ENCODE results near the gene KCNH1. TPM values are rescaled to one million over a fixed set of nuclear protein-coding genes. Genes with fewer than 3 reads are reported as not detected.
A peak's percentile ranks its signal among the peaks of the same experiment; 100 is the strongest.

KCNH1 gene
- polyA plus RNA-seq, 2 of the 4 experiments (the other 2 are of a cell fraction) = 5.1 to 7.9 TPM

DNA sequence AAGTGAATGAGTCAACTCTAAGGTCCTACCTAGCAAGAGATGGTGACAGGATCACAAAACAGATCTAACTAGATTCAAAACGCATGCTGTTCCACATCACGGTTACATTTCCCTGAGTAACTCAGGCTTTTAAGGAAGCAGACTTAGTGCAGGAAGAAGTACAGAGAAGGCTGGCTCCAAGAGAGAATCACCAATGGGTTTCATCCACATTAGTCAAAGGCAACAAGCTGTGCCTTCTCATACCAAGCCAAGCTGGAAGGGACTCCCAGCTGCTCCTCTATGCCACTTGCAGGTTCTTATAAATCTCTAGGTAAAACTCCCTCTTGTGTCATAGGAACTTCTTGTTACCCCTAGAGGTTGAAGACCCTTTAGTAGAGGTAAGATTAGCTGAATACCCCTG is 109.0 kb downstream of the KCNH1 start:
- 0 out of 6 replicates have a peak, but pooled peaks of 1 of the 2 experiments have one; percentile 29 for ATAC-seq
- Histone ChIP-seq H3K9me3 (no peaks in the 10 kb centered on the region), H3K4me2 (no peak overlapping the region), H3K27ac (no peak overlapping the region), H3K4me3 (no peak overlapping the region), H3K4me1 (peaks cover 8% of the 10 kb centered on the region; the same call in 2 of the 3 replicates)
- POLR2A ChIA-PET = no interaction called here
- TF ChIP-seq HOXB13 (CRISPR knock-in tag; IDR thresholded peaks at IDR 0.05; ENCODE audit: low read depth) = no peak
- TF ChIP-seq NPAS2 (CRISPR knock-in tag; IDR thresholded peaks at IDR 0.05; ENCODE audit: borderline replicate concordance) = no peak
- CTCF ChIA-PET = interaction anchor here (0.9 kb wide), 1 partner anchor 109 kb away, joined by 4 read pairs; the partner anchor contains the start of gene KCNH1
- no peak for FAIRE-seq
- WGBS (ENCODE audit: missing lambda C conversion rate) = 80% methylated on average over 2 of the region's 2 CpGs
- DNase-seq (ENCODE audit: low read depth in 1 of 2, low spot score in 1 of 2) = no peak

DNA sequence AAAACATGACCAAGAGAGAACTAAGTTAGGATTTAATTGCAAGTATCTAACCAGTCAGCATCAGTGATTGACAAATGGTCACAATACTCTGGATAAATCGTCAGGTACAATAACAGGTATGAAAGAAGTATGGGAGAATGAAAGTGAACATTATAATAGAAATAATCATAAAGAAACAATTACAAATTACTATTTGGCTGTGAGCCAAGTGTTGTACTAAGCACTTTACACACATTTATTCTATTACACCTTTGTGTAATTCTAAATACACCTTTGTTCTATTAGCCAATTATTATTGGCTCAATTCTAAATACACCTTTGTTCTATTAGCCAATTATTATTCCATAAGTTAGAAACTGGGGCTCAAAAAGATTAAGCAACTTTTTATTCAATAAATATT is 114.7 kb downstream of the KCNH1 start:
- WGBS (ENCODE audit: missing lambda C conversion rate) = 3% methylated on average over 1 of the region's 1 CpG
- H3K4me3 ChIP-seq = no peak overlapping the region
- ChIA-PET CTCF (no interaction called here), POLR2A (no interaction called here)
- FAIRE-seq (no peak), DNase-seq (ENCODE audit: low read depth in 1 of 2, low spot score in 1 of 2) (no peak), ATAC-seq (no peak)
- TF ChIP-seq RARB (CRISPR knock-in tag; IDR thresholded peaks at IDR 0.05) (no peak), USF2 (IDR thresholded peaks at IDR 0.05) (no peak), ZNF302 (CRISPR knock-in tag; IDR thresholded peaks at IDR 0.05) (no peak), ZFP36 (IDR thresholded peaks at IDR 0.05; ENCODE audit: borderline replicate concordance, partially characterized antibody) (no peak), CBX8 (IDR thresholded peaks at IDR 0.05) (no peak), PHF8 (IDR thresholded peaks at IDR 0.05; ENCODE audit: borderline replicate concordance, low read depth) (no peak), HDAC2 (IDR thresholded peaks at IDR 0.05) (no peak), KDM1A (IDR thresholded peaks at IDR 0.05; ENCODE audit: low read depth) (no peak), HMGXB4 (CRISPR knock-in tag; IDR thresholded peaks at IDR 0.05; ENCODE audit: borderline replicate concordance) (no peak), TP53 (CRISPR knock-in tag; IDR thresholded peaks at IDR 0.05) (no peak), EHMT2 (IDR thresholded peaks at IDR 0.05; ENCODE audit: low read depth) (no peak), JUNB (IDR thresholded peaks at IDR 0.05) (no peak), RAD21 (conservative IDR thresholded peaks at IDR 0.05 in 1 of 2, IDR thresholded peaks at IDR 0.05 in 1 of 2) (no peak), MAFK (IDR thresholded peaks at IDR 0.05; ENCODE audit: partially characterized antibody) (no peak), RCOR1 (IDR thresholded peaks at IDR 0.05; ENCODE audit: low read depth, low read length) (no peak), JUN (IDR thresholded peaks at IDR 0.05) (no peak)
- H3K4me2 ChIP-seq = no peak overlapping the region
- H3K4me1 ChIP-seq = peaks cover 8% of the 10 kb centered on the region; the same call in 2 of the 3 replicates
- H3K9me3 ChIP-seq = no peaks in the 10 kb centered on the region
- no peak overlapping the region for H3K27ac ChIP-seq

- WGBS (ENCODE audit: missing lambda C conversion rate) = 73% methylated on average over 5 of the region's 5 CpGs
- no peak overlapping the region for H3K4me2 ChIP-seq
- ChIA-PET CTCF (no interaction called here), POLR2A (no interaction called here)
- H3K4me3 ChIP-seq = no peak overlapping the region
- peaks cover 8% of the 10 kb centered on the region; the same call in 2 of the 3 replicates for H3K4me1 ChIP-seq
- no peak for ATAC-seq
- FAIRE-seq = no peak
- no peaks in the 10 kb centered on the region for H3K9me3 ChIP-seq
- DNase-seq (ENCODE audit: low read depth in 1 of 2, low spot score in 1 of 2) = no peak
- H3K27ac ChIP-seq = no peak overlapping the region
- no peak for TF ChIP-seq CTCF (IDR thresholded peaks at IDR 0.05)
- no peak for TF ChIP-seq TP53 (CRISPR knock-in tag; IDR thresholded peaks at IDR 0.05)
- no peak for TF ChIP-seq MAFK (IDR thresholded peaks at IDR 0.05; ENCODE audit: partially characterized antibody)
- TF ChIP-seq HDAC2 (IDR thresholded peaks at IDR 0.05) = no peak
- no peak for TF ChIP-seq HEYL (CRISPR knock-in tag; IDR thresholded peaks at IDR 0.05)
- no peak for TF ChIP-seq HOXB5 (CRISPR knock-in tag; IDR thresholded peaks at IDR 0.05)
- TF ChIP-seq USF2 (IDR thresholded peaks at IDR 0.05) = no peak
- no peak for TF ChIP-seq ESRRA (IDR thresholded peaks at IDR 0.05; ENCODE audit: borderline replicate concordance, low read length)
- no peak for TF ChIP-seq PHF8 (IDR thresholded peaks at IDR 0.05; ENCODE audit: borderline replicate concordance, low read depth)
- no peak for TF ChIP-seq RCOR1 (IDR thresholded peaks at IDR 0.05; ENCODE audit: low read depth, low read length)
- no peak for TF ChIP-seq EHF (CRISPR knock-in tag; IDR thresholded peaks at IDR 0.05)
- no peak for TF ChIP-seq MYC (IDR thresholded peaks at IDR 0.05; ENCODE audit: borderline replicate concordance, low read length)
- no peak for TF ChIP-seq ELK1 (IDR thresholded peaks at IDR 0.05; ENCODE audit: low read depth, low read length)
- no peak for TF ChIP-seq CEBPB (IDR thresholded peaks at IDR 0.05)
- TF ChIP-seq KDM5A (IDR thresholded peaks at IDR 0.05) = no peak
Observed at GRCh38 chr1:211018690-211019089, 115.3 kb downstream of the KCNH1 start.

Data from A549 (cell line).